Mononuclear cell (primary cell): Measurements from ENCODE around the gene POFUT2. TPM values are rescaled to one million over a fixed set of nuclear protein-coding genes. Genes with fewer than 3 reads are reported as not detected.

ENCODE experiments used
- H3K27me3 ChIP-seq: 2 replicates; pipeline ENCODE4 v1.6.0; 2011; ENCODE audit warnings: low read length, control low read depth; ENCODE audit not compliant: insufficient read depth
- H3K4me1 ChIP-seq: 2 replicates; pipeline ENCODE4 v1.5.1; 2011; ENCODE audit warnings: mild to moderate bottlenecking, low read length, control low read depth; ENCODE audit not compliant: insufficient read depth
- H3K4me3 ChIP-seq: 2 replicates; pipeline ENCODE4 v1.5.1; 2011; ENCODE audit warnings: mild to moderate bottlenecking, low read length, moderate library complexity
- H3K9me3 ChIP-seq: 2 replicates; pipeline ENCODE4 v1.5.1; 2011; ENCODE audit warnings: low read depth, mild to moderate bottlenecking, control low read depth, low read length
- total RNA-seq: library from RNA; depleted of rRNA; stranded (reverse); fragments of >200 nt; gene quantifications from one replicate; pipeline ENCODE4 v1.2.3, GENCODE V29; 2012

The POFUT2 gene
- total RNA-seq, 1 donor, result 13.9 TPM

DNA sequence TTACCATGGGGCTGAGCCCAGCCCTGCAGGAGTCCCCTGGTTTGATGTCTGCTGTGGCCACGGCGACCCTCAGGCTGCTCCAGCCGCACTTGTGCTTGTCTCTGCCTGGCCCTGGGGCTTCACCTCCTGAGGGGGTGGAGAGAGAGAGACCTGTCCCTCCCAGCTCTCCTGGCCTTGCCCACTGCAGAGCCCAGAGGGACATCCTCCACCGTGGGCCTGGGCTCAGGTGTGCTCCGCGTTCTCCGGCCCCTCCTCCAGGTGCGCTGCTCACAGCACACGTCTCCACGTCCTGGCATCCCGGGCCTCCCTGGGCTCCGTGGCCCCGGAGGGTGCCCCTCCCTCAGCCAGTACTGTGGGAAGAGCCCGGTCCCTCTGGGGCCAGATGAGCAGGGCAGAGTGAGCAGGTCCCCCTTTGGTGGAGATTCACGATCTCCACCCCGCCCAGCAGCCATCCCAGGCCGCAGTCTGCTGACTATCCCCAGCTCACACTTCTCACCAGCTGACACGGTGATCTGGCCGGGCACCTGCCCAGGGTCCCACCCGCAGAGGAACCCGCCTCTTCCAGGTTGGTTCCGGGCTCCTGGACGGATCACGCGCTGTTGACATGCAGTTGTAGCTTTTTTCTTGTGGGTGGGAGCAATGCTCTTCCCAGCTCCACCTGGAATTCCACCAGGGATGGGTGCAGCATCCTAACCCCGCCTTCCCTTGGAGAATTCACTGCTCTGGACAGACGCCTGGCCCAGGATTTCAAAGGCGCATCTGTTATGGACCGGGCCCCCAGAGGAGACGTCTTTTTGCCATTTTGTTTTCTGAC, 41.8 kb upstream of the POFUT2 start:
- Histone ChIP-seq H3K4me3 (no peak overlapping the region), H3K9me3 (no peaks in the 10 kb centered on the region), H3K4me1 (no peaks in the 10 kb centered on the region), H3K27me3 (no peaks in the 10 kb centered on the region)

- Histone ChIP-seq H3K4me3 (no peak overlapping the region), H3K9me3 (no peaks in the 10 kb centered on the region), H3K4me1 (no peaks in the 10 kb centered on the region), H3K27me3 (no peaks in the 10 kb centered on the region)
Observed at GRCh38 chr21:45328198-45329091, 40.8 kb upstream of the POFUT2 start.

- Histone ChIP-seq H3K4me3 (no peak overlapping the region), H3K9me3 (no peaks in the 10 kb centered on the region), H3K4me1 (no peaks in the 10 kb centered on the region), H3K27me3 (no peaks in the 10 kb centered on the region)
Observed at GRCh38 chr21:45327441-45328197, 39.9 kb upstream of the POFUT2 start.

GRCh38 chr21:45326891-45327440, 39.3 kb upstream of the POFUT2 start:
- Histone ChIP-seq H3K4me3 (no peak overlapping the region), H3K27me3 (no peaks in the 10 kb centered on the region), H3K4me1 (no peaks in the 10 kb centered on the region), H3K9me3 (no peaks in the 10 kb centered on the region)

- no peaks in the 10 kb centered on the region for H3K9me3 ChIP-seq
- H3K4me1 ChIP-seq, result no peaks in the 10 kb centered on the region
- no peaks in the 10 kb centered on the region for H3K27me3 ChIP-seq
- no peak overlapping the region for H3K4me3 ChIP-seq
Observed at GRCh38 chr21:45326169-45326851, 38.6 kb upstream of the POFUT2 start.

DNA sequence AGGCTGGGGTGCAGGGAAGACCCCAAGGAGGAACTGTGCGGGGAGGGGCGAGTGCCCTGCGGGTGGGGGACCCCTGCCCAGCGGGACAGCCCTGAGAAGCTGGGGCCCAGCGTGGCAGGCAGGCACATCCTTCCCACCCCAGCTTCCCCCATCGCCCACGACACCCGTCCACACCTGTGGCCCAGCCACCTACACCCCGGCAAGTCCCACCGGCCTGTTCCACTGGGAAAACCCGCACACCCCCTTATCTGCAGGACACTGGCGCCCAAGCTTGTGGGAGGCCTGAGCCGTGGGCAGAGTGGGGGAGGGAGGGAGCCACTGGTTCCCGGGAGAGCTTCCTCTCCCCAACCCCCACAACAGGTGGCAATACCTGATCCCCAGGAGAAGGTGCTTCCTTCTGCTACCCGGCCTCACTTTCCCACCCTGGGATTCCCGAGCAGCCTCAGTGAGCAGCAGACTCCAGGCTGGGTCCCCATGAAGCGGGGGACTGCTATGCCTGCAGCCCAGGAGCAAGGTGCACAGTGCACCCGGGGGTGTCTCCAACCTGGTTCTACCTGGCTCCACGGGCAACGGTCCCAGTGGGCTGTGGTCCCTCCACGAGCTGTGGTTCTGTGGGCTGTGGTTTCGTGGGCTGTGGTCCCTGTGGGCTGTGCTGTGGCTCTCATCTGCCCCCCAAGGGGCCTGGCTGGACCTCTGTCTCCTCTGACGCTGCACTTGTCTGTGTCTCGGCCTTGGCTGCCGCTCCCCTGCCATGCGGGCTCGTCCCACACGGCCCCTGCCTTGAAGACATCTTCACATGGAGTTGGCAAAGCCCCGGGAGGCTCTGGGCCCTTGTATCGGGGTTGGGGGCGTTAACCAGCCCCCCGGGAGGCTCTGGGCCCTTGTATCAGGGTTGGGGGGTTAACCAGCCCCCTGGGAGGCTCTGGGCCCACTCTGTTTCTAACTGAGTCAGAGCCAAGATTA, 37.8 kb upstream of the POFUT2 start:
- Histone ChIP-seq H3K4me1 (no peaks in the 10 kb centered on the region), H3K9me3 (no peaks in the 10 kb centered on the region), H3K27me3 (no peaks in the 10 kb centered on the region), H3K4me3 (no peak overlapping the region)

GRCh38 chr21:45324489-45325205, 37.0 kb upstream of the POFUT2 start:
- Histone ChIP-seq H3K9me3 (no peaks in the 10 kb centered on the region), H3K27me3 (no peaks in the 10 kb centered on the region), H3K4me3 (no peak overlapping the region), H3K4me1 (no peaks in the 10 kb centered on the region)

DNA sequence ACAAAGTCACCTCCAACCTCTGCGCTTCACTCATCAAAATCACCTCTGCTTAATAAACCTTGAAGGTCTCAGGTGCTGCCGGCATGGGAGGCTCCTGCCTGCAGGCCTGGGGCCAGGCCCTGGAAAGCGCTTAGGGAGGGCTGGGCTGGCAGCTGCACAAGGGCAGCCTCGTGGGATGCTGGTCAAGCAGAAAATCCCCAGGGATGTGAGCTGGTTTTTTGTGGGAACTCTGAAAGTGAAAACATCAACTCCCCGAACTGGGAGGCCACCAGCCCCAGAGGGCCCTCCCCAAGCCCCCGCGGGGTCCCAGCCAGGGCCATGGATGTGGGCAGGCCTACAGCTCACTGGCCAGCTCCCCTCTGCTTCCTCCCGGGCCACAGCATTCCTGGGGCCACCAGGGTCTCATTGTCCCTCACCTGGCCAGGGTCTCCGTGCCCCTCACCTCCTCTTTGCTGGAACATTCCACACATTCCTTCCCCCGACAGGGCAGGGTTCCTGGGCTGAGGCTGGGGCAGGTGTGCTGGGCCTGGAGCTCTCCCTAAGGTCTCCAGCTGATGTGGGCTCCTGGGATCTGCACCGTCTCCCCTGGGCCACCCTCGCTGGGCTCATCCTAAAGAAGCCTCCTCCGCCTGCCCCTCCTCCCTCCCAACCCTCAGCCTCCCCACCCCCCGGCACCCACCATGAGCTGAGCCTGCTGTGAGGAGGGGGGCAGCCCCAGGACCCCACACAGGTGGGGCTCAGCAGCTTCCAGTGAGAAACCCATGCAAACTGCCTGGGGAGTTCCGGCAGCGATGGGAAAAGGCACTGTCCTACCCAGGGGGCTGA, 36.0 kb upstream of the POFUT2 start:
- no peaks in the 10 kb centered on the region for H3K4me1 ChIP-seq
- no peak overlapping the region for H3K4me3 ChIP-seq
- no peaks in the 10 kb centered on the region for H3K9me3 ChIP-seq
- H3K27me3 ChIP-seq, result no peaks in the 10 kb centered on the region

GRCh38 chr21:45322960-45323461, 35.3 kb upstream of the POFUT2 start:
- Histone ChIP-seq H3K9me3 (no peaks in the 10 kb centered on the region), H3K4me1 (no peaks in the 10 kb centered on the region), H3K4me3 (no peak overlapping the region), H3K27me3 (no peaks in the 10 kb centered on the region)

DNA sequence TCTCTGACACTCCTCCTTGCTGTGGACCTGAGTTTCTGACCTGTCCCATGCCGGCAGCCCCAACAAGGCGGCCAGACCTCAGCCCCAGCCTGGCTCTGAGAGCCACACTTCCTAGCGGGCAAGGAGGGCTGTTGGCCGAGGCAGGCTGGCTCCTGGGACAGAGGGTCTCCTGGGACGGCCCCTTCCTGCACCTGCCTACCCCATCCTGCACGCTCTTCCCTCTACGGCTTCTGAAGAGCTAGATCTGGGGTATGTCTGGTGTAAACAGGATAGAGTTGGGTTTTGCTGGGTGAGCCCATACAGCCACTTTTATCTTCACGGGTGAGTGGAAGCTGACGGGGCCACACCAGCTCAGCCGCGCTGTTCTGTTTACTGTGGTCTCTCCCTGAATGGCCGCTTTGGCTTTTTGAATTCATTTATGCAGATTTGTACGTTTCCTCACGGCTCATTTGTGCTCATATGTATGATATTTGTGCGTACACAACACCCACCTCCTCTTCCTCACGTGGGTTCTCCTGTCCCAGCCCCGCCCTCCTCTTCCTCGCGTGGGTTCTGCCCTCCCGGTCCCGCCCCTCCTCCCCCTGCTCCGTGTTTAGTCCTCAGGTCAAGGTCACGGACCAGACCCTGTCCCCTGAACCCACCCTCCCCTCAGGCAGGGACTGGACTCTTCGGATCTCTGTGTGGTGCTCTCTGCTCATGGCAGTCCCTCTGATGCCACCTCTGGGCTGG, 34.7 kb upstream of the POFUT2 start:
- Histone ChIP-seq H3K4me3 (no peak overlapping the region), H3K4me1 (no peaks in the 10 kb centered on the region), H3K9me3 (no peaks in the 10 kb centered on the region), H3K27me3 (no peaks in the 10 kb centered on the region)

- Histone ChIP-seq H3K4me3 (no peak overlapping the region), H3K9me3 (no peaks in the 10 kb centered on the region), H3K27me3 (no peaks in the 10 kb centered on the region), H3K4me1 (no peaks in the 10 kb centered on the region)
Observed at GRCh38 chr21:45320261-45321025, 32.7 kb upstream of the POFUT2 start.
